A673 (cell line): Measurements from ENCODE around the gene TMEM74B. TPM values are rescaled to one million over a fixed set of nuclear protein-coding genes. Genes with fewer than 3 reads are reported as not detected.

ENCODE experiments used
- BruUV-seq: library from RNA; stranded (reverse); fragments of 400-500 nt; replicated peaks from 2 replicates; lab custom pipeline; 2021; lab: Mats Ljungman, UMichigan
- CTCF ChIA-PET: fragments of 300-600 bp; sonication (Branson Sonifier 250); formaldehyde crosslinking; loops from one replicate; lab custom pipeline; 2022; ENCODE audit warnings: antibody characterized with exemption; lab: Charles Lee
- POLR2A ChIA-PET: fragments of 300-600 bp; sonication (Branson Sonifier 250); formaldehyde crosslinking; loops from one replicate; lab custom pipeline; 2022; ENCODE audit warnings: antibody characterized with exemption; ENCODE audit not compliant: low non-redundant PET; lab: Charles Lee
- DNase-seq: peaks from one replicate; pipeline ENCODE4 v3.0.0-alpha.2; 2015; ENCODE audit warnings: low spot score
- H3K27ac ChIP-seq: fragments of 200-600 bp; sonication (generic); 2 replicates; pipeline ENCODE4 v1.5.1; 2016; ENCODE audit warnings: mixed run types, low read depth, mild to moderate bottlenecking, mixed read lengths, antibody characterized with exemption, low read length; ENCODE audit not compliant: poor library complexity, severe bottlenecking
- H3K27me3 ChIP-seq: fragments of 200-600 bp; sonication (generic); replicated peaks from 2 replicates; pipeline ENCODE4 v1.6.1; 2017; ENCODE audit warnings: mixed run types, low read depth, mild to moderate bottlenecking, mixed read lengths, antibody characterized with exemption, low read length; ENCODE audit not compliant: insufficient read depth, poor library complexity
- H3K36me3 ChIP-seq: fragments of 200-600 bp; sonication (generic); 2 replicates; pipeline ENCODE4 v1.6.1; 2016; ENCODE audit warnings: mixed run types, mild to moderate bottlenecking, mixed read lengths, antibody characterized with exemption, low read length; ENCODE audit not compliant: insufficient read depth, poor library complexity, severe bottlenecking
- H3K4me1 ChIP-seq: fragments of 200-600 bp; sonication (generic); 2 replicates; pipeline ENCODE4 v1.6.1; 2017; ENCODE audit warnings: mixed run types, mild to moderate bottlenecking, mixed read lengths, antibody characterized with exemption, low read length; ENCODE audit not compliant: insufficient read depth, poor library complexity, severe bottlenecking
- H3K4me3 ChIP-seq: fragments of 200-600 bp; sonication (generic); 2 replicates; pipeline ENCODE4 v1.5.1; 2016; ENCODE audit warnings: low read depth, mixed run types, mild to moderate bottlenecking, mixed read lengths, low read length; ENCODE audit not compliant: poor library complexity, severe bottlenecking
- H3K9me3 ChIP-seq: fragments of 200-600 bp; sonication (generic); 2 replicates; pipeline ENCODE4 v1.6.1; 2016; ENCODE audit warnings: mixed run types, low read depth, mild to moderate bottlenecking, mixed read lengths, antibody characterized with exemption, low read length; ENCODE audit not compliant: poor library complexity, severe bottlenecking
- CTCF ChIP-seq: fragments of 300-800, 200-600 bp; sonication (generic); conservative IDR thresholded peaks from 2 replicates; pipeline ENCODE4 v1.5.1; 2017; ENCODE audit warnings: low read depth, mild to moderate bottlenecking, antibody characterized with exemption, low read length, moderate library complexity, mixed read lengths
- EZH2 ChIP-seq: fragments of 200-600 bp; sonication (generic); IDR thresholded peaks from 2 replicates; pipeline ENCODE4 v1.6.1; 2017; ENCODE audit warnings: borderline replicate concordance, low read depth, mild to moderate bottlenecking, mixed read lengths, antibody characterized with exemption, low read length; ENCODE audit not compliant: poor library complexity, severe bottlenecking
- intact Hi-C: fragments of 100-400 bp; cut with micrococcal nuclease; formaldehyde crosslinking; loops from one replicate; pipeline ENCODE4 v1.10.0; 2022; ENCODE audit not compliant: unreplicated experiment
- total RNA-seq: library from RNA; stranded (reverse); gene quantifications from 2 replicates; pipeline ENCODE4 v1.2.3, GENCODE V29; 2021

The TMEM74B gene
- total RNA-seq, 1 experiment from 2014 or later: not detected

GRCh38 chr20:1209447-1210387, 24.9 kb upstream of the TMEM74B start:
- DNase-seq: no peak
- no TSS peak for BruUV-seq
- POLR2A ChIA-PET: no interaction called here

GRCh38 chr20:1207293-1207878, 22.6 kb upstream of the TMEM74B start:
- CTCF ChIA-PET: no interaction called here
- intact Hi-C loops: loop anchor here (10.0 kb wide), 1 partner anchor 233 kb away; no protein-coding TSS in a partner anchor

More at GRCh38 chr20:1209447-1210387, 24.9 kb upstream of the TMEM74B start:
- no peaks in the 10 kb centered on the region for H3K4me1 ChIP-seq
- H3K27me3 ChIP-seq: no peaks in the 10 kb centered on the region
- CTCF ChIA-PET: no interaction called here
- H3K9me3 ChIP-seq: no peaks in the 10 kb centered on the region
- H3K27ac ChIP-seq: no peak overlapping the region
- TF ChIP-seq EZH2 (no peak), CTCF (0 out of 2 replicates have a peak, but pooled peaks have one; percentile 12)
- intact Hi-C loops: loop anchor here (5.0 to 10.0 kb wide), 3 partner anchors 102 to 392 kb away; no protein-coding TSS in a partner anchor
- H3K36me3 ChIP-seq: no peaks in the 10 kb centered on the region
- no peak overlapping the region for H3K4me3 ChIP-seq

More at GRCh38 chr20:1207293-1207878, 22.6 kb upstream of the TMEM74B start:
- H3K36me3 ChIP-seq: no peaks in the 10 kb centered on the region
- H3K27me3 ChIP-seq: no peaks in the 10 kb centered on the region
- DNase-seq: no peak
- no peaks in the 10 kb centered on the region for H3K4me1 ChIP-seq
- BruUV-seq: no TSS peak
- no peaks in the 10 kb centered on the region for H3K9me3 ChIP-seq
- H3K4me3 ChIP-seq: no peak overlapping the region
- TF ChIP-seq CTCF: no peak
- H3K27ac ChIP-seq: no peak overlapping the region
- POLR2A ChIA-PET: no interaction called here
